Activated T-helper 1 cell treated with anti-CD3 and anti-CD28 coated beads, Interleukin-12 subunit alpha, Interleukin-12 subunit beta, Interleukin-2, Interleukin-4 antibody, amounts not matched to agents 30 ng/mL and 10 ng/mL and 1 ng/mL, durations not matched to agents 14 hours and 24 hours and 36 hours (primary cell): ENCODE measurements around the gene ADAM8. TPM values are rescaled to one million over a fixed set of nuclear protein-coding genes. Genes with fewer than 3 reads are reported as not detected.
"Not testable (repeated sequence)": the region's sequence is repeated elsewhere in the genome, so short reads cannot be mapped to it uniquely, and the experiment has no call there.

ENCODE experiments used
- DNase-seq: peaks from one replicate; pipeline ENCODE4 v3.0.0; 2021; ENCODE audit warnings: low spot score
- H3K27ac Mint-ChIP-seq: one replicate; pipeline ENCODE4 v1.8.0; 2021; ENCODE audit warnings: mild to moderate bottlenecking, mixed read lengths
- H3K27me3 Mint-ChIP-seq: one replicate; pipeline ENCODE4 v1.8.0; 2022; ENCODE audit warnings: mild to moderate bottlenecking, moderate library complexity, mixed read lengths; ENCODE audit not compliant: insufficient read depth
- H3K36me3 Mint-ChIP-seq: one replicate; pipeline ENCODE4 v1.8.0; 2021; ENCODE audit warnings: low read depth, mixed read lengths
- H3K4me1 Mint-ChIP-seq: one replicate; pipeline ENCODE4 v1.8.0; 2021; ENCODE audit warnings: low read depth, mixed read lengths
- H3K4me3 Mint-ChIP-seq: one replicate; pipeline ENCODE4 v1.8.0; 2021; ENCODE audit warnings: mild to moderate bottlenecking, moderate library complexity, mixed read lengths
- H3K9me3 Mint-ChIP-seq: one replicate; pipeline ENCODE4 v1.8.0; 2021; ENCODE audit warnings: mixed read lengths
- intact Hi-C: fragments of 100-400 bp; cut with micrococcal nuclease; formaldehyde crosslinking; loops from one replicate; pipeline ENCODE4 v1.15.1; 2024
- total RNA-seq: library from RNA; stranded (reverse); gene quantifications from 2 replicates; pipeline ENCODE4 v1.2.3, GENCODE V29; 2022

The ADAM8 gene
- total RNA-seq, 1 donor from 2014 or later = 138 TPM

DNA sequence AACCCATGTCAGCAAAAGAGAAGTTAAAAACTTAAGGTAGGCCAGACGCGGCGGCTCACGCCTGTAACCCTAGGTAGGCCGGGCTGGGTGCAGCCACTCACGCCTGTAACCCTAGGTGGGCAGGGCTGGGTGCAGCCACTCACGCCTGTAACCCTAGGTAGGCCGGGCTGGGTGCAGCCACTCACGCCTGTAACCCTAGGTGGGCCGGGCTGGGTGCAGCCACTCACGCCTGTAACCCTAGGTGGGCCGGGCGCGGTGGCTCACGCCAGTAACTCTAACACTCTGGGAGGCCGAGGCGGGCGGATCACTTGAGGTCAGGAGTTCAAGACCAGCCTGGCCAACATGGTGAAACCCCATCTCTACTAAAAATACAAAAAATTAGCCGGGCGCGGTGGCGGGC lies 54.9 kb downstream of the ADAM8 start:
- H3K9me3 Mint-ChIP-seq, DNase-seq, H3K27ac Mint-ChIP-seq, H3K4me3 Mint-ChIP-seq, intact Hi-C loops, H3K27me3 Mint-ChIP-seq, H3K36me3 Mint-ChIP-seq: not testable (repeated sequence)
- peaks cover 13% of the 10 kb centered on the region for H3K4me1 Mint-ChIP-seq

DNA sequence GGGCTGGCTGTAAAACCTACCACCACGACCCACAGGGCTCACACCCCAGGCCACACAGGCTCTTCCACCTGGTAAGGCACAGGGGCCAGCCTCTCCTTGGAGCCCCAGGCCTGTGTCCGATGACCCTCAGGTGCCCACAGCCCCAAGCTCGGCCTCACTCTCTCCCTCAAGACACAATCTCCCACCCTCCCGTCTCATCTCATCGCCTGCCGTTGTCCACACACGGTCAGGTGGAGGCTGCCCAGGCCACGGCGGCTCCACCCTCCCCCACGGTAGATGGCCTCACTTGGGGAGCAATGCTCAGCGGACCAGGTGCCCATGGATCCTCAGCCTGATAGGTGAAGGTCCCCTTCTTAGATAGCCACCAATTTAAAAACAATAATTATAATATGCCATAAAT lies 55.3 kb downstream of the ADAM8 start:
- intact Hi-C loops = no loop called here
- H3K36me3 Mint-ChIP-seq = no peaks in the 10 kb centered on the region
- H3K27me3 Mint-ChIP-seq = peaks cover 3% of the 10 kb centered on the region

DNA sequence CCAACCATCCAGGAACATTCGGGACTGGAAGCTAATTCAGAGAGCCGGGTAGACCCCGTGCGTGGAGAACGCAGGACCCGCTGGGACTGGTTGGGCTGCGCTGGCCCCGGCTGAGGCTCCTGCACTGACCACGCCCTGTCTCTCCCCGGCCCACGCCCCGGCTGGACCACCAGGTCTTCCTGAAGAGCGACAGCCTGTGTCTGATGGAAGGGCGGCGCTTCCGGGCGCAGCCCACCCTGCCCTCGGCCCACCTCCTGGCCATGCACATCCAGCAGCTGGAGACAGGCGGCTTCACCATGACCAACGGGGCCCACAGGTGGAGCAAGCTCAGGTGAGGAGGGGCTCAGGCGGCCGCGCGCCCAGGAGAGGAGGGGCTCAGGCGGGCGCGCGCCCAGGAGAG lies 56.9 kb downstream of the ADAM8 start:
- Mint-ChIP-seq H3K27me3 (no peaks in the 10 kb centered on the region), H3K36me3 (no peaks in the 10 kb centered on the region), H3K27ac (no peak overlapping the region), H3K9me3 (no peaks in the 10 kb centered on the region), H3K4me3 (no peak overlapping the region), H3K4me1 (no peaks in the 10 kb centered on the region)
- DNase-seq = no peak
- intact Hi-C loops = no loop called here

More for the DNA sequence above, 55.3 kb downstream of the ADAM8 start:
- DNase-seq = no peak
- Mint-ChIP-seq H3K4me1 (peaks cover 8% of the 10 kb centered on the region), H3K27ac (no peak overlapping the region), H3K9me3 (no peaks in the 10 kb centered on the region), H3K4me3 (no peak overlapping the region)

DNA sequence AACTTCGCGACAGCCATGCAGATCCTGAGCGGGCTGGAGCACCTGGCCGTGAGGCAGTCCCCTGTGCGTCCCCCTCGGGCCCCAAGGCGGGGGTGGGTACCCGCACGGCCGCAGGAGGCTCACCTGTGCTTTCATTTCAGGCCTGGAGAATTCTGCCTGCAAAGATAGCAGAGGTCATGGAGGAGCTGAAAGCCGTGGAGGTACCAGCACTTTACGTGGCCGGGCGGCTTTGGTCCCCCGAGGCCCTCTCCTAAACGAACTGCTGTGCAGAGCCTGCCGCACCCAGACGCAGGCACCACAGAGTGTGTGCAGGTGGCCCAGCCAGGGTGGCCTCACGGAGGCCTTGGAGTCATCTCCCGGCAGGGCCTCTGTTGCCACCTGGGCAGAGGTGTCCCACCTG lies 57.8 kb downstream of the ADAM8 start:
- Mint-ChIP-seq H3K4me1 (no peaks in the 10 kb centered on the region), H3K36me3 (no peaks in the 10 kb centered on the region), H3K27me3 (no peaks in the 10 kb centered on the region), H3K27ac (no peak overlapping the region), H3K4me3 (no peak overlapping the region), H3K9me3 (no peaks in the 10 kb centered on the region)
- DNase-seq = no peak
- intact Hi-C loops = no loop called here

DNA sequence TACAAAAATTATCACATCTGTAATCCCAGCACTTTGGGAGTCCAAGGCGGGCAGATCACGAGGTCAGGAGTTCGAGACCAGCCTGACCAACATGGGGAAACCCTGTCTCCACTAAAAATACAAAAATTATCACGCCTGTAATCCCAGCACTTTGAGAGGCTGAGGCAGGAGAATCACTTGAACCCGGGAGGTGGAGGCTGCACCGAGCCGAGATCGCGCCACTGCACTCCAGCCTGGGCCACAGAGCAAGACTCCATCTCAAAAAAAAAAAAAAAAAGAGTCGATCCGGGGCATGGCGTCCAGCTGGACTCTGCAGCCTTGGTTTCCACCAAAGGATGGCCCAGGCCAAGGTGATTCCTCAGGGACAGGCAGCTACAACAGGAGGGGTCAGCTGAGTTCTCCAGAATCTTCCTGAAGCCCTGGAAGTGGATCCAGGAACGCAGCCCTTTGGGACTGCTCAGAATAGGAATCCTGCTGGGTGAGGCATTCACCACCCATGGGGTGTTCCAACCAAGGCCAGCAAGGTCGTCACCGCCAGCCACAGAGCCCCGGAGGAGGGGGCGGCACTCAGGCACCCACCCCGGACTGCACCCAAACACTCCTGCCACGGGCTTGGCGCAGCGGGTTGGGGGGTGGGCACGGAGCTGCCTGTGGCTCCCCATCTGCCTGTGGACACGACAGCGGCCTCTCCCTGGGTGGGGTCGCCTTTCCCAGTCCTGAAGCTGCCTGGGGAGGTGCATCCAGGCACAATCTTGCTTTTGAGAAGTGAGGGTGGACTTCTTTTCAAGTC lies 58.7 kb downstream of the ADAM8 start:
- DNase-seq = no peak
- Mint-ChIP-seq H3K4me1 (no peaks in the 10 kb centered on the region), H3K27ac (no peak overlapping the region), H3K27me3 (no peaks in the 10 kb centered on the region), H3K9me3 (no peaks in the 10 kb centered on the region), H3K4me3 (no peak overlapping the region), H3K36me3 (no peaks in the 10 kb centered on the region)
- intact Hi-C loops = no loop called here

DNA sequence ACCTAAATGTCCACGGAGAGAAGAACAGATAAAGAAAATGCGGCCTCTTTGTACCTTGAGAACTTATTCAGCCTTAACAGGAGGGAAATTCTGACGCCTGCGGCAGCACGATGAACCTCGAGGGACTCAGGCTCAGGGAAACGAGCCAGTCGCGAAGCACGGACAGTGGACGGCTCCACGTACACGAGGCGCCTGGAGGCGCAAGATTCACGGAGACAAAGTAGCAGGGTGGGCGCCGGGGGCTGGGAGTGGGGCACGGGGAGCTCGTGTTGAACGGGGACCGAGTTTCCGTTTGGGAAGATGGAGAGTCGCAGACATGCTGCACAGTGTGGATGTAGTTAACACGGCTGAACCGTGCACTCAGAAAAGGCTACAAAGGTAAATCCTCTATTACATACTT lies 59.9 kb downstream of the ADAM8 start:
- H3K27me3 Mint-ChIP-seq = no peaks in the 10 kb centered on the region
- no peaks in the 10 kb centered on the region for H3K9me3 Mint-ChIP-seq
- no peak overlapping the region for H3K27ac Mint-ChIP-seq
- intact Hi-C loops = no loop called here
- H3K4me1 Mint-ChIP-seq = no peaks in the 10 kb centered on the region
- H3K4me3 Mint-ChIP-seq = no peak overlapping the region
- no peak for DNase-seq
- no peaks in the 10 kb centered on the region for H3K36me3 Mint-ChIP-seq

DNA sequence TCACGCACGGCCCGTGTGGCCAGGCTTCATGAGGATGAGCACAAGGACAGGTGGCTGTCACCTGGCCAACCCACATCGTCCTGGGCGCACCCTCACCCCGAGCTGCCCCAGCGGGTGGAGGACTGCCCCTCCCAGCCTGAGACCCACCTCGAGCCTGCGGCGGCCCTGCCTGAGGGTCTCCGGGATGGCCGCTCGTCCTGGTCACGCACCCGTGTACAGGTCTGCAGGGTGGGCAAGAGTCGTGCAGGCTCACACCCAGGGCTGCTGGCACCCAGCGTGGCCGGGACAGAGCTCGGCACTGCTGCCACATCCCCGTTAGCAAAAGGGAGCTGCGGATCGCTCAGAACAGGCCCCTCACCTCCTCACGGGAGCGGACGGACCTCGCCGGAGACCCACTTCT lies 61.1 kb downstream of the ADAM8 start:
- H3K27me3 Mint-ChIP-seq = no peaks in the 10 kb centered on the region
- no peak overlapping the region for H3K4me3 Mint-ChIP-seq
- no peaks in the 10 kb centered on the region for H3K36me3 Mint-ChIP-seq
- DNase-seq = no peak
- no peak overlapping the region for H3K27ac Mint-ChIP-seq
- intact Hi-C loops = no loop called here
- no peaks in the 10 kb centered on the region for H3K4me1 Mint-ChIP-seq
- H3K9me3 Mint-ChIP-seq = no peaks in the 10 kb centered on the region

DNA sequence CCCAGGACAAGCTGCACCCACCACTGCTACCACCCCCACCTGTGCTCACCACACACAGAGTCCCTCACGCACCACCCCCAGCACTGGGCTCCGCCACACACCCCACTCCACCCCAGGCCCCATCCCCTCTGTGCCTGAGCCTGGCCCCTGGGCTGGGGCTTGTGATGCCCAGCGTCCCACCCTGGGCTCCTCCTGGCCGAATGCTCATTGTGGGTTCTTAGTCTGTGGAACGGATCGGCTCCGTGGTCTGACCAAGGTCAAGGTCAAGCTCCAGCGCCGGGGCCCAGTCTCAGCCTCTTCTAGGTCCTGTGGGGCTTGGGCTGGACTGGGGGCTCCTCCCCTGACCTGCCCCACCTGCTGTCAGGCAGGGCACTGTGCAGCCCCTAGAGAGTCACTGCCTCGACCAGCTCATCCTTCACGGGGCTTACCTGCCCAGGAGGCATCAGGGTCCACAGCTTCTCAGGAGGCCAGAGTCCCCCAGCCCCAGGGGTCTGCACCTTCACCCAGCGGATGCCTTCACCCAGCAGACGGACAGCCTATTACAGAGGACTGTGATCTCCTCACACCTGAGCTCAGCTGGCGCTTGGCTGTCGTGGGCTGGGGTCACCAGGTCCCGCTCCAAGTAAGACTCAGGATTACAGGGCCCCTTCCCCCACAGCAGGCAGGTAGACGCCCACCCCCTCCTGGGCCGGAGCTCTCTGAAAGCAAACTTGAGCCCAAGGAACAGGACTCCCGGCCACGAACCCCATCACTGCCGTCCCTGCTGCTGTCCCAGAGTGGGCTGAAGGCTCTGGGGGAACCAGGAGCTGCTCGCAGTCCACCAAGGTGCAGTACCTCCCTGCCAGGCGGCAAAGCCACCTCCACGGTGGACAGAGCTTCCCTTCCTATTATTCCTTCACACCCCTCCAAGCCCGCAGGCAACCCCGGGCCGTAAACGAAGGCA lies 61.9 kb downstream of the ADAM8 start:
- intact Hi-C loops = no loop called here
- H3K36me3 Mint-ChIP-seq = no peaks in the 10 kb centered on the region

DNA sequence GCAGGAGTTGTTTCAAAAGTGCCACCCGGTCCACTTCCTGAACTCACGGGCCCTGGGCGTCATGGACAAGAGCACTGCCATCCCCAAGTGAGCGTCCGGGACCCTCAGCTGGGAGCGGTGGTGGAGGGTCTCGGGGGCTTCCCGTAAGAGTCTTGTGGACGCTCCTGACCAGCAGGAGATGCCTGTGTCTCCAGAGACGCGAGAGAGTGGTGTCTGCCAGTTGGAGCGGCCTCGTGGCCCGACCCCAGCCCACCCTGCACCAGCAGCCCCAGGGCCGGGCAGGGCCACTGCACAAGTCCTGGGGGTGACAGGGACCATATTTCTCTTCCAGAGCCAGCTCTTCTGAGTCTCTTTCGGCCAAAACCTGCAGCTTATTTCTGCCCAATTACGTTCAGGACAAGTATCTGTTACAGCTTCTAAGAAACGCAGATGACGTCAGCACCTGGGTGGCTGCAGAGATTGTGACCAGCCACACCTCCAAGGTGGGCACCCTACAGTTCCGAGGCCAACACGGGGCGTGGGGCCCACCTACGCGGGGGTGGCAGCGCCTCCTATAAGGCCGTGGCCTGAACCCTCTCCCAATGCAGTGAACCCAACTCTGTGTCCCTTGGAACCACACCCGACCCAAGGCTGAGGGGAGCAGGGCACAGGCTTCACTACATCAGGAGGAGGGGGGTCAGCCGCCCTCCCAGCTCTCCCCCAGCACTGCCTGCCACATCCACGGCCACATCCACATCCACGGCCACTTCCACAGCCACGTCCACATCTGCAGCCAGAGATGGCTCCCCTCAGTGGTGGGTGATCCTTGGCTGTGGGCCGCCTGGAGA lies 62.8 kb downstream of the ADAM8 start:
- Mint-ChIP-seq H3K27ac (no peak overlapping the region), H3K9me3 (no peaks in the 10 kb centered on the region), H3K4me1 (no peaks in the 10 kb centered on the region), H3K4me3 (no peak overlapping the region), H3K36me3 (no peaks in the 10 kb centered on the region), H3K27me3 (no peaks in the 10 kb centered on the region)
- DNase-seq = no peak
- intact Hi-C loops = no loop called here

More for the DNA sequence above, 61.9 kb downstream of the ADAM8 start:
- Mint-ChIP-seq H3K9me3 (no peaks in the 10 kb centered on the region), H3K27ac (no peak overlapping the region), H3K4me1 (no peaks in the 10 kb centered on the region), H3K27me3 (no peaks in the 10 kb centered on the region), H3K4me3 (no peak overlapping the region)
- no peak for DNase-seq

DNA sequence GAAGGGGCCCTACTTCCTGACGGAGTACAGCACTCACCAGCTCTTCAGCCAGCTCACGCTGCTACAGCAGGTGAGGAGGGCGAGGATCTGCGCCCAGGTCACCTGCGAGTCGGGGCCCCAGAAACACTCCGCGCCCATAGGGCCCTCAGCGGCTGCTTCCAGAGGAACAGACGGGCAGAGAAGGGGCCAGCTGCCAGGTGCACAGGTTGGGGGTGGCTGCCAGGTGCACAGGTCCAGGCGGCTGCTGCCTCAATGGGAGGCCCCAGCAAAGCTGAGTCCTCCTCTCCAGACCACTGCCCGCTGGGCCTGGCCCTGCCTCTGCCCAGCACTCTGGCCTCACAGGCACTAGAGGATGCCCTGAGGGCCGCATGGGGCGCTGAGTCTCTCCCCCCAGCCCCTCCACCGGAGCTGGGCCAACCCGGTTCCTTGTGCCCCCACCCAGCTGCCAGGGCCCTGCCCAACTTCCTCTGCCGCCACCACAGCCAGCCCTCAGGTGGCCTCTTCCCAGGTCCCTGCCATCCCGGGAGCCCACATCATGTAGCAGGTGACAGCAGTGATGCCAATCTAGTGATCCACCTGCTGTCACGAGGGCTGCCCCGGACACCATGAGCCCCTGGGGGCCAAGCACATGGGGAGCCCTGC lies 63.7 kb downstream of the ADAM8 start:
- intact Hi-C loops = no loop called here
- Mint-ChIP-seq H3K9me3 (no peaks in the 10 kb centered on the region), H3K27ac (no peak overlapping the region), H3K4me3 (no peak overlapping the region), H3K4me1 (no peaks in the 10 kb centered on the region), H3K36me3 (no peaks in the 10 kb centered on the region), H3K27me3 (no peaks in the 10 kb centered on the region)
- no peak for DNase-seq
